GM23338 (cell line): ENCODE data around the gene NR1I2.

Experiments used
- CREB1 ChIP-seq: fragments of 250-450 bp; sonication (Bioruptor Pico); IDR thresholded peaks from 2 replicates; pipeline ENCODE4 v1.5.0; 2020; ENCODE audit warnings: low read depth, mild to moderate bottlenecking, moderate library complexity
- CTCF ChIP-seq, 2 experiments: fragments of 200-600 bp in 1 of 2; sonication (generic) in 1 of 2; conservative IDR thresholded peaks; 2 replicates each; pipeline versions ENCODE4 v1.5.1 to v1.6.1; 2016 to 2017; ENCODE audit warnings: antibody characterized with exemption in 2 of 2, low read depth in 2 of 2, mild to moderate bottlenecking in 2 of 2, moderate library complexity in 1 of 2
- ETS1 ChIP-seq: IDR thresholded peaks from 2 replicates; pipeline ENCODE4 v1.6.1; 2016; ENCODE audit warnings: antibody characterized with exemption
- EZH2 ChIP-seq: fragments of 200-600 bp; sonication (generic); IDR thresholded peaks from one replicate; pipeline ENCODE4 v1.8.0; 2017; ENCODE audit warnings: antibody characterized with exemption, mild to moderate bottlenecking, low read depth; ENCODE audit not compliant: unreplicated experiment
- EZH2phosphoT487 ChIP-seq: fragments of 200-600 bp; sonication (generic); IDR thresholded peaks from one replicate; pipeline ENCODE4 v1.8.1; 2018; ENCODE audit warnings: antibody characterized with exemption; ENCODE audit not compliant: unreplicated experiment
- NANOG ChIP-seq: IDR thresholded peaks from 2 replicates; pipeline ENCODE4 v1.6.1; 2016; ENCODE audit warnings: antibody characterized with exemption, borderline replicate concordance
- POLR2AphosphoS5 ChIP-seq: IDR thresholded peaks from 2 replicates; pipeline ENCODE4 v1.6.1; 2016; ENCODE audit warnings: antibody characterized with exemption, low read depth
- ZNF114 ChIP-seq: fragments of 250-450 bp; sonication (Bioruptor Pico); IDR thresholded peaks from 2 replicates; pipeline ENCODE4 v1.5.0; 2020; ENCODE audit warnings: mild to moderate bottlenecking, moderate library complexity
- ZNF331 ChIP-seq: fragments of 250-450 bp; sonication (Bioruptor Pico); IDR thresholded peaks from 2 replicates; pipeline ENCODE4 v1.5.0; 2020; ENCODE audit warnings: low read depth, mild to moderate bottlenecking, moderate library complexity
- TF ChIP-seq, protein P1 (sequence below): IDR thresholded peaks from one replicate; pipeline ENCODE4 v1.6.1; 2018; ENCODE audit warnings: antibody characterized with exemption; ENCODE audit not compliant: unreplicated experiment

DNA sequence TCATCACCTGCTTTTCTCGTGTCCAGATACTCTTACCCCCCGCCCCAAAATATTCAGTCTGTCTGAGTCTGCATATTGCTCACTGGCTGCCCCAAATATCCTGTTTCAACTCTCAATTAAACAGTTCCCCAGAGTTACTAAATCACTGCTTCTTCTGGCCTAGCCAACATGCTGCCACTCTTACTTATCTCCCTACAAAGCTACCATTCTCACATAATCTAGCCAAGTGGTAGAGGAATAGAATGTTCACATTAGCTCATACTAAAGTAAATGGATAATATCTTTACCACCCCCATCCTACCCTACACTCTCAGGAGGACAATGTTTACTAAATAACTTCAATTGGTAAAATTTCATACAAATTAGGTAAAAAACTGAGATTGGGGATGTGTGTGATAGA, 77.8 kb downstream of the NR1I2 start:
- TF ChIP-seq NANOG = no peak
- no peak for TF ChIP-seq EZH2phosphoT487
- no peak for TF ChIP-seq CTCF (conservative IDR thresholded peaks at IDR 0.05; ENCODE audit: low read depth in 2 of 2)
- no peak for TF ChIP-seq POLR2AphosphoS5
- TF ChIP-seq, protein P1, sequence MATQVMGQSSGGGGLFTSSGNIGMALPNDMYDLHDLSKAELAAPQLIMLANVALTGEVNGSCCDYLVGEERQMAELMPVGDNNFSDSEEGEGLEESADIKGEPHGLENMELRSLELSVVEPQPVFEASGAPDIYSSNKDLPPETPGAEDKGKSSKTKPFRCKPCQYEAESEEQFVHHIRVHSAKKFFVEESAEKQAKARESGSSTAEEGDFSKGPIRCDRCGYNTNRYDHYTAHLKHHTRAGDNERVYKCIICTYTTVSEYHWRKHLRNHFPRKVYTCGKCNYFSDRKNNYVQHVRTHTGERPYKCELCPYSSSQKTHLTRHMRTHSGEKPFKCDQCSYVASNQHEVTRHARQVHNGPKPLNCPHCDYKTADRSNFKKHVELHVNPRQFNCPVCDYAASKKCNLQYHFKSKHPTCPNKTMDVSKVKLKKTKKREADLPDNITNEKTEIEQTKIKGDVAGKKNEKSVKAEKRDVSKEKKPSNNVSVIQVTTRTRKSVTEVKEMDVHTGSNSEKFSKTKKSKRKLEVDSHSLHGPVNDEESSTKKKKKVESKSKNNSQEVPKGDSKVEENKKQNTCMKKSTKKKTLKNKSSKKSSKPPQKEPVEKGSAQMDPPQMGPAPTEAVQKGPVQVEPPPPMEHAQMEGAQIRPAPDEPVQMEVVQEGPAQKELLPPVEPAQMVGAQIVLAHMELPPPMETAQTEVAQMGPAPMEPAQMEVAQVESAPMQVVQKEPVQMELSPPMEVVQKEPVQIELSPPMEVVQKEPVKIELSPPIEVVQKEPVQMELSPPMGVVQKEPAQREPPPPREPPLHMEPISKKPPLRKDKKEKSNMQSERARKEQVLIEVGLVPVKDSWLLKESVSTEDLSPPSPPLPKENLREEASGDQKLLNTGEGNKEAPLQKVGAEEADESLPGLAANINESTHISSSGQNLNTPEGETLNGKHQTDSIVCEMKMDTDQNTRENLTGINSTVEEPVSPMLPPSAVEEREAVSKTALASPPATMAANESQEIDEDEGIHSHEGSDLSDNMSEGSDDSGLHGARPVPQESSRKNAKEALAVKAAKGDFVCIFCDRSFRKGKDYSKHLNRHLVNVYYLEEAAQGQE = no peak
- no peak for TF ChIP-seq EZH2
- TF ChIP-seq ZNF331 (CRISPR knock-in tag) = no peak
- TF ChIP-seq CREB1 (CRISPR knock-in tag) = no peak
- TF ChIP-seq ZNF114 (CRISPR knock-in tag) = no peak
- TF ChIP-seq ETS1 = no peak
